ENCODE results near the gene AATF.
A peak's percentile ranks its signal among the peaks of the same experiment; 100 is the strongest.

The AATF gene, protein sequence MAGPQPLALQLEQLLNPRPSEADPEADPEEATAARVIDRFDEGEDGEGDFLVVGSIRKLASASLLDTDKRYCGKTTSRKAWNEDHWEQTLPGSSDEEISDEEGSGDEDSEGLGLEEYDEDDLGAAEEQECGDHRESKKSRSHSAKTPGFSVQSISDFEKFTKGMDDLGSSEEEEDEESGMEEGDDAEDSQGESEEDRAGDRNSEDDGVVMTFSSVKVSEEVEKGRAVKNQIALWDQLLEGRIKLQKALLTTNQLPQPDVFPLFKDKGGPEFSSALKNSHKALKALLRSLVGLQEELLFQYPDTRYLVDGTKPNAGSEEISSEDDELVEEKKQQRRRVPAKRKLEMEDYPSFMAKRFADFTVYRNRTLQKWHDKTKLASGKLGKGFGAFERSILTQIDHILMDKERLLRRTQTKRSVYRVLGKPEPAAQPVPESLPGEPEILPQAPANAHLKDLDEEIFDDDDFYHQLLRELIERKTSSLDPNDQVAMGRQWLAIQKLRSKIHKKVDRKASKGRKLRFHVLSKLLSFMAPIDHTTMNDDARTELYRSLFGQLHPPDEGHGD

DNA sequence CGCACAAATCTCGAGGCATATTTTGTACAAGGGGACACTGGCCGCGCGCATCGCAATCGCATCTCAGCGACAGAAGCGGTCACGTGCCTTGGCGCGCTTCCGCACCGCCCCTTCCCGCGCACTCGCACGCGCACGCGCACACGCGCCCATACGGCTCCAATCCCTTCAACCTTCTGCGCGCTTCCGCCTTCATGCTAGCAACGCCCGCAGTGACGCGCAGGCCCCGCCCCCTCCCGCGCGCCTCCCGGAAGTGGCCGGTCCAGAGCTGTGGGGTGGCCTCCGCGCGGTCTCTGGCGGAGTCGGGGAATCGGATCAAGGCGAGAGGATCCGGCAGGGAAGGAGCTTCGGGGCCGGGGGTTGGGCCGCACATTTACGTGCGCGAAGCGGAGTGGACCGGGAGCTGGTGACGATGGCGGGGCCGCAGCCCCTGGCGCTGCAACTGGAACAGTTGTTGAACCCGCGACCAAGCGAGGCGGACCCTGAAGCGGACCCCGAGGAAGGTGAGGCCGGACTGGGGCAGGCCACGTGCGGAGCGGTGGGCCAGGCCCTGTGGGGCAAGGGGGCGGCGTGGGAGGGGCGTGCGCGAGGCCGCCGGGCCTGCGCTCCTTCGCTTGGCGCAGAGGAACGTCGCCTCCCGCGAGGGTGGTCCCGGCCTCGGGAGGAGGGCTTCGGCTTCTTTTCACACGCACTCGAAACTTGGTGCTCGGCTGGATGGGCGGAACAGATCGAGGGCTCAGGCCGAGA, at the start of gene AATF:
TSS of gene AATF (plus strand) at position 238 of the 744 bp plus-strand sequence. CDS start at position 410, 172 bp downstream.
- peak; percentile 98 for DNase-seq (ENCODE audit: low read depth)

DNA sequence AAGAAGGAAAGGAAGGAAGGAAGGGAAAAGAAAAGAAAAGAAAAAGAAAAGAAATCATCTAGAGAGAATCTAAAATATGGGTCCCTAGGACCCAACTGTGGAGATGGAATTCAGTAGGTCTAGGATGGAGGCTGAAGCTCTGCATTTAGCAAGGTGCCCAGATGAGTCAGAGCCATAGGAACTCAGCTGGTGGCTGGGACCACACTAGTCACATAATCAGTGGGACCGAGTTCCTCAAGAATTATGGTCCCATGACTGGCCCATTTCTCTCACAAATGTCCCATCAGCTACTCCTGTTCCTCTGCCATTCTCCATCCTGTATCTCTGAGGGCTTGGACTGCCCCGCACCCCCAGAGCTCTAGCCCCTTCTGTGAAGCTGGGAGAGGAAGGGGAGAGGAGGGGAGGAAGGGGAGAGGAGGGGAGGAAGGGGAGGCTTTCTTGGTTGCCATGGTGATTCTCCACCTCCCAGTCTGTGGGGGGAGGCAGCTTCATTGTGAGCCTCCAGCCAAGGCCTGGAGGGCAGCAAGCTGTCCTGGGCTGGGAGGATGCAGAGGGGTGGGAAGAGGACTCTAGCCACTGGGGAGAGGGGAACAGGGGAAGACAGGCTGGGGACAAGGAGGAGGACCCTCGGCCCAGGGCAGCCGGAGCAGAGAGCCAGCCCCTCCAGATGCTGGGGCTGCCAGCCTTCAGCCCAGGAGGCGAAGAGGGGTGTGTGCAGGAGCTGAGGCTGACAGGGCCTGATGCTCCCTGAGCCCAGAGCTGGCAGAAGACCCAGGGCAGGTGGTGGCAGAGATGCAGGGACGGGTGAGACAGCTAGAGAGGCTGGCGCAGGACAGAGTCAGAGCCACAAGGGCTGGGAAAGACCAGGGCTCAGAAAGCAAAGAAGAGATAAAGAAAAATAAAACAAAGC, 49.2 kb upstream of the AATF start:
- DNase-seq (ENCODE audit: low read depth) = no peak

DNA sequence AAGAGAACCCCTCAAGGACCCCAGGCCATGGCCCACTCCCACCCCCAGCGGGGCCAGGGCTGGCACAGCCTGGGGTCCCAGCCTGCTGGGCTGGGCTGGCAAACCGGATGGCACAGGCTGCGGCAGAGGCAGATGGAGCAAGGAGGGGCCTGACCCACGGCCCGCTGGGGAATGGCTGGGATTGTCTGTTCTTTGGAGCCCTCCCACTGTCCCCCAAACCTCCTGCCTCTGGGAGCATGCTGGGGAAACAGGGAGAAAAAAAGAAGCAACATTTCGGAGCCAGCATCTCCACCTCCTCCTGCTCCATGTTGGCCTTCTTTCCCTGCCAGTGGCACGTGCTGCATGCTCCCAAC, 48.6 kb upstream of the AATF start:
- no peak for DNase-seq (ENCODE audit: low read depth)

DNA sequence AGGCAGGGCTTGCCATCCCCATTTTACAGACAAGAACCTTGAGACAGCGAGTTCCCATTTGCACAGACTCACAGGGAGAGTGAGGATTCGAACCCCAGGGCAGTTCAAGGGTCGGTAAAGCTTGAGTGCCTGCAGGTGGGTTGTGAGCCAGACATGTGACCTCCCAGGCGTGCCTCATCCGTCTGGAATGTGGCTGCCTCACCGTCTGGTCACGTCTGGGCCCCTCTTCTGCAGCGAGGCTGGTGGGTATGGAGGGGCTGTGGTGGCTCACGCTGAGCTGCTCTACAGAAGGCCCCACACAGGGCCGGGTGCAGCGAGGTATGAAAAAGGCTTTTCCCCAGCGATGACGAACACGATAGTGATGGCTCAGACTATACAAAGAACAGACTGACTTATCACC, 47.2 kb upstream of the AATF start:
- no peak for DNase-seq (ENCODE audit: low read depth)

DNA sequence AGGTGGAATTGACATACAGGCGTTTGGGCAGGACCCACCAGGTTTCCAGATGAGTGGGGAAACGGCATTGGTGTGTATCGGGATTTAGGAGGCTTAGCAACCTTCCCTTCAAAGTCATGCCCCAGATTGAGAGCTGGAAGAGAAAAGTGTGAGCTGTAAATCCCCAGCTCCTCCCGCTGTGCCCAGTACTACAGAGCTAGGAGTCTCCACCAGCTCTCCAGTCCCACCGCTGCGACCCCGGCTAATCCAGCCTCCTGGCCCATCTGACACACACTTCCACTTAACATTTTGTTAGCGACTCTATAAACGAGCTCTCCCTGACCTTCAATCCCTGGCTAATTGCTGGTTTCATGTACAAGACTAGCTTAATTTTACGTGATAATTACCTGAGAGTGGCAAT, 41.3 kb upstream of the AATF start:
- DNase-seq (ENCODE audit: low read depth) = no peak

DNA sequence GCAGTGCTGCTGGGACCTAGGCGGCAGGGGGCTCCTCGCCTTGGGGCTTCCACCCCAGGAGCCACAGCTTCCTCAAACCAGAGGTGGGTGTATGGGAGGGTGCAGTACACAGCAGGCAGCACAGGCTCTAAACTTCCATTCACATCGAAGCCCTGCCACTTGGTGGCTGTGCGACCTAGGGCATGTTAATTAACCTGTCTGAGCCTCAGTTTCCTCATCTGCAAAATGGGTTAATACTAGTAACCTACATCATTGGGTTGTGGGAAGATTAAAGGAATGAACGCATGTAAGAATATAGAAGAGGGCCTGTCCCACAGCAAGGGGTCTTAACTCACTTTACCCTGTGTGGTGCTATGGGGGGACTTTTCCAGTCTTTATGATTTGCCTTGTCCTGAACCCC, 38.2 kb upstream of the AATF start:
- DNase-seq (ENCODE audit: low read depth) = no peak

DNA sequence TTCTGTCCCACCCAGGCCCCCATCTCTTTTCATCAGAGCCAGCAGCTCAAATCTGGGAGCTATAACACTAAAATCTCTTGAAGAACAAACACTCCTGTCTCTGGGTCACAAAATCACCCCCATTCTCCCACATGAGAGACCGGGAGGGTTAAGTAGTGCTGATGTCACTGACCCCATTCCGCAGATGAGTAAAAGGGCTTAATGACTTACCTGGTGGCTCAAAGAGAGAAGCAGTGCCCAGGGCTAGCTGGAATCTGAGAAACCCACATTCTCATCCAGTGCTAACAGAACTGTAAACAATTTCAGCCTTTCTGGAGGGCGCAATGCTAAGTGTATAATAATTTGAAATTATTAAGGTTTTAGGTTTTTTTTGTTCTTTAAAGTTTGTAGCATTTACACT, 37.8 kb upstream of the AATF start:
- DNase-seq (ENCODE audit: low read depth) = no peak

DNA sequence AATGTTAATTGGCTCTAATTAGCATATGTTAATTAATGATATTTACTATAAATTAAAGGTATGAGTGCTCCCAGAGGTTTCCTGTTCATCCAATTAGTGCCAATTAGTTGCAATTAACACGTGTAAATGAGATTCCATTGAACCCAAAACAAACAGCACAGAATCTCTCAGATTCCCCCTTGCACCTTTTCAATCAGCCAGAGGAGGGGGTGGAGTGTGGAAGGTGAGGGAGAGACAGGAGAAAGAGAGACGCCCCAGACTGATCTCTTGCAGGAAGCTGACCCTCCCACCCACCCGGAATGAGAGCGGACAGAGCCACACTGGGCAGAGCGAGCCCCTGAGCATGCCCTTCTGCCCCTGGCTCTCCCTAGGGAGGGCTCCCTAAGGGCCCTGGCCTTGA, 35.6 kb upstream of the AATF start:
- DNase-seq (ENCODE audit: low read depth) = no peak

DNA sequence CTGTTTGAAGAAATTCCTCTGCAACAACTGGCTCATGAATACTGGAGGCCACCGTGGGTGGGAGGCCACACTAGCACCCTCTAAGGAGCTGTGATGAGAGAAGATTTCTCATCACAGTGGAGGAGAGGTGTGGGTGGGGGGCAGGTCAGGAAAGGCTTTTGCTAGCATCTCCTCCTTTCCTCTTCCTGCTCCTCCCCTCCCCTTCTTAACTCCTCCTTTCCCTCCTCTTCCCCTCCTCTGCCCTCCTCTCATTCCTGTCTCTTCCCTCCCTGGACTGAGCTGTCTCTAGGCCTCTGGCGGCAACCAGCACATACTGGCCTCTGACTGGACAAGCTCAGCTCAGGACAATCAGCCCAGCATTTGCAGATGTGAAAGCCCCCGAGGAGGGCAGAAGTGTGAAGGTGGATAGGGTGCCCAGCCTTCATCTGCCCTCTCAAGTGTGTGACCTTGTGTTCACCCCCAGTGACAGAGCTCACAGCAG, 30.5 kb upstream of the AATF start:
- DNase-seq (ENCODE audit: low read depth) = no peak

DNA sequence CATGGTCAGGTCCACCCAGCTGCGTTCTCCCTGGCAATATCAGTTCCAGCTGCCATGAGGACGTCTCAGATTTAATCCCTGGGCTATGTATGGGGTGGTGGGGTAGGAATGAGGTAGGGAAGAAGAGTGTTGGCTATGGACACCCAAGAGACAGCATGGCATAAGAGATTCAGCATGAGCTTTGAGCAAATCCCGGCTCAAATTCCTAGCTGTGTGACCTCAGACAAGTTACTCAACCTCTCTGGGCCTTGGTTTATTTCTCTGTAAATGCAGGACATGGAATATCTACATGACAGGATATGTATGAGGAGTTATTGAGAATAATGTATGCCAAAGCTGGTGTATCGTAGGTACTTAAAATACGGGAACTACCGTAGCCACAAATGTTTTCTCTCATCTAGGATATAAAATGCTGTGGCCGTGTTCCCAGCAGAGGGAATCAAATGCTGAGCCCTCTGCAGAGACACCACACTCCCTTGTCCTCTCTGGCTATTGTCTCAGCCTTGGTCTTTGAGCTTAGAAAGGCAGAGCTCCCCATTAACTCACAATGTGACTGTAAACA, 29.3 kb upstream of the AATF start:
- no peak for DNase-seq (ENCODE audit: low read depth)

DNA sequence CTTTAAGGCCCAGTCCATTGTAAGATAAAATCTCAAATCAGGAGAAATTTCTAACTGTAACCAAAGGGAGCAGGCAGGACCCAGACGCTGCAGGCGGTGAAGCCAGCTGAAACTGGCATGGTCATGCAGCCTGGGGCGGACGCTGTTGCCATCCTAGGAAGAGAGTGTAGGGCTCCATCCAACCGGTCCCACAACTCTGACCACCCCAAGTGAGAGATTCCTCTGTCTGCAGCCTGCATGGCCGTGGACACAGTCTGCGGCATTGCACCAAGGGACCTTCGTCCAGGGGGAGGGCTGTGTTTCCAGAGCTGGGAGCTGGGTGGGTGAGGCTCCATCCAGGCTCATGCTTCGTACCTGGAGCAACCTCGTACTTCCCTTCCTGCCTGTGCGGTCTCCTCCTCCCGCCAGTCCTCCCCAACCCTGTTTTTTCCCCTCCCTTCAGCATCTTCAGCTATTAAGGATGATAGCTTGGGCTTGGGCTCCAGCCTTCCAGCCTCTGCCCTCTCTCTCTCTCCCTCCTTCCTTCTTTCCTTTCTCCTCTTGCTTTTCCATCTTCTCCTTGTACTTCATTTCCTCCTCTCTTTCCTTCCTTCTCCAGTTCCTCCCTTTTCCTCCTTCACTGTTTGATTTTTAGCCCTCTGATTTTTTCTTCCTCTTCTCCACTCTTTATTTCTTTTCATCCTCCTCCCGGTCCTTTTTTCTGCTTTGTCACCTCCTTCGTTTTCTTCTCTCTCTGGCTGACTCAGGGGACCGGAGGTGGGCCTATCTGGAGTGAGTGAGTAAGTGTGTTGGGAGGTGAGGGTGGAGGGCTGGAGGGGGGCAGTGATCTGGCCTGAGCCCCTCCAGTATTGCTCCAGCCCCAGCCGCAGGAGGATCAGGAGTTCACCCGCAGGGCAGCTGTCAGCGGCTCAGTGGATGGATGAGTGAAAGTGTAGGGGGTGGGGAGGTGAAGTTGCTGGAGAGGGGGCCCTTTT, 28.4 kb upstream of the AATF start:
- DNase-seq (ENCODE audit: low read depth) = no peak

DNA sequence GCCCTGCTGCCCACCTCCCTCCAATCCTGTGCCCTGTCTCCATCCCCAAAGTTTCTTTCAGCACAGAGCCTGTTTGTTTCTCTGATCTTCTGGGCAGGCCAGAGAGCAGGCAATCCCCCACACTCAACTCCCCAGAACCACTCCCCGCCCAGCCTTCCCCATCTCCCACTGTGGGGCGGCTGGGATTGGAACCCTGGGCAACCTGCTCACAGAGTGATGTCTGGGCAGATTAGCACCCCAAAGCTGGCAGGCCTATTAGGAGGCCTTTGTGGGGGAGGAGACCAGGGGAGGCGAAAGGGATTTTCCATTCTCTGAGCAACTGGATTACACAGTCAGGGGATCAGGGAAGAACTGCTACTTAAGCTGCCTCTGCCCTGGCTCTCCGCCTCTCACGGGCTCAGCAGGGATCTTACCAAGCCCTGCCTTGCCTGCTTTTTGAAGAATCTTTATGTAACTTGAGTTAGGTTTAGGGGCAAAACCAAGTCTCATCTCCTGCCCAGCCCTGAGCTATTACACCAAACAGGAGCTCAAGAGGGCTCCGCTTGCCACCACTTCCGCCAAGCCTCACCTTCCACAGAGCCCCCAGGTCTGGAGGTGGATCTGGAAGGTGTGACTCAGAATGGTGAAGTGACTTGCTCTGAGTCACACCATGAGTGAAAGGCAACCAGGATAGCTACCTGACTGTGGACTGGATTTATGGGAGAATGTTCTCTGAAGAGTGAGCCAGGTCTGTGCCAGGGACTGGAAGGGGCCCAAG, 27.5 kb upstream of the AATF start:
- peak; percentile 64 for DNase-seq (ENCODE audit: low read depth)

DNA sequence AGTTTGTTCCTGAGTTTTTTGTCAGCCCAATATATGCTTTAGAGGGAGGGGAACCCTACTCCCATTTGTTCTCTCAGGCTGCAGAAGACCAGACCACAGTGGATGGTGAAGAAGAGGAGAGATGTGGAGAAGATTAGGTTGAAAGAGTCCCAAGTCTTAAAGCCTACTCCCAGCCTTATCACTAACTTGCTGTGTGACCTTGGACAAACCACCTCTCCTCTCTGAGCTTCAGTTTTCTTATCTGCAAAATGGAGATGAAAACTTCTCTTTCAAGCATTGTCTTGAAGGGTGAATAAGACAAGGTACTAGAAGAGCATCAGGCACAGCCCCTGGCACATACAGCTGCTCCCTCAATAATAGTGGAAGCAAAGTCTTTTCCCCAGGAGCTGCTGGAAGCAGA, 26.6 kb upstream of the AATF start:
- no peak for DNase-seq (ENCODE audit: low read depth)

DNA sequence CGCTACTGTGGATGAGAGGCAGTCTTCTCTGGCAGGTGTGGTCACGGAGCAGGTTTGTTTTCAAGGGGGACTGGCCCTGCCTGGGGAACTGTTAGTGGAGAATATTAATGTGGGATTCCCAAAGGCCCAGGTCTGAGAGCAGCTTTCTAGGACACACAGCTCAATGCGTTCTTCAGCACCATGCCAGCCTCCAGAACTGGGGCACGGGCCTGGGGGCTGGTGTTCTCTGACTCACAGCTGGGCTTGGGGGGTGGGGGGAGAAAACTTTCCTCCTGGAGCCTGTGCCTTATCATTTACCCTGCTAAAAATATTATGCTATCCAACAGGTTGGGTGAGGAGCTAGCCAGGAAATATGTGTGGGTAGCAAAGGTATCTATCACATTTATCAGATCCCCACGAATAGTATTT, 24.9 kb upstream of the AATF start:
- DNase-seq (ENCODE audit: low read depth) = no peak

DNA sequence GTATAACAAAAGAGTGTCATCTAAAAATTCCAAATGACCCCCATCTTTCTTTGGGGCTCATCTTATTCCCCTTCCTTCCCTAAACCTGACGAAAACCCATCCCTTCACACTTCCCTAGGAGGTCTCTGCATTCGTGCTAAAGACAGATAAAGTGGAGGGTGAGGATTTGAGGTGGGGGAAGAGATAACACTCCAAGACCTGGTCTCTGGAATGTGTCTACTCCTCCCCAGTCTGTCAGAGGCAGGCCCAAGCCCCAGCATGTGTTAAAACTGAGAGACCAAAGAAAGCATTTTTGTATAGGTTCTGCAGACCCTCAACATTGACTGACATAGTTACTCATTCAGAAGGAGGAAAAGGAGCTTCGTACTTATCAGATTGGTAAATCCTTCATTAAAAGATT, 22.5 kb upstream of the AATF start:
- DNase-seq (ENCODE audit: low read depth) = no peak

DNA sequence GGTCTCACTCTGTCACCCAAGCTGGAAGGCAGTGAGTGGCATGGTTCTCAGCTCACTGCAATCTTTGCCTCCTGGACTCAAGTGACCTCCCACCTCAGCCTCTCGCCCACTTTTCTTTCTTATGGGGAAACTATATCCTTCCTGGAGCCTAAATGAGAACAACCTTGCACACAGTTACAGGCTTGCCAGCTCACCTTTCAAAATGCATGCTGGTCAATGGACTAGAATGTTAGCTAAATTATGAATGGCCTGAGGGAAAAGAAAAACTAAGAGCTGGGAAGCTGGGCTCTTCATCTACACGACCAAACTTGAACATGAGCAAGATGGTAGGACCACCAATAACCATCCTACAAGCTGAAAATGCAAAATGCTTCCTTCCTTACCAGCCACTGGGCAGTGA, 22.1 kb upstream of the AATF start:
- DNase-seq (ENCODE audit: low read depth) = no peak

DNA sequence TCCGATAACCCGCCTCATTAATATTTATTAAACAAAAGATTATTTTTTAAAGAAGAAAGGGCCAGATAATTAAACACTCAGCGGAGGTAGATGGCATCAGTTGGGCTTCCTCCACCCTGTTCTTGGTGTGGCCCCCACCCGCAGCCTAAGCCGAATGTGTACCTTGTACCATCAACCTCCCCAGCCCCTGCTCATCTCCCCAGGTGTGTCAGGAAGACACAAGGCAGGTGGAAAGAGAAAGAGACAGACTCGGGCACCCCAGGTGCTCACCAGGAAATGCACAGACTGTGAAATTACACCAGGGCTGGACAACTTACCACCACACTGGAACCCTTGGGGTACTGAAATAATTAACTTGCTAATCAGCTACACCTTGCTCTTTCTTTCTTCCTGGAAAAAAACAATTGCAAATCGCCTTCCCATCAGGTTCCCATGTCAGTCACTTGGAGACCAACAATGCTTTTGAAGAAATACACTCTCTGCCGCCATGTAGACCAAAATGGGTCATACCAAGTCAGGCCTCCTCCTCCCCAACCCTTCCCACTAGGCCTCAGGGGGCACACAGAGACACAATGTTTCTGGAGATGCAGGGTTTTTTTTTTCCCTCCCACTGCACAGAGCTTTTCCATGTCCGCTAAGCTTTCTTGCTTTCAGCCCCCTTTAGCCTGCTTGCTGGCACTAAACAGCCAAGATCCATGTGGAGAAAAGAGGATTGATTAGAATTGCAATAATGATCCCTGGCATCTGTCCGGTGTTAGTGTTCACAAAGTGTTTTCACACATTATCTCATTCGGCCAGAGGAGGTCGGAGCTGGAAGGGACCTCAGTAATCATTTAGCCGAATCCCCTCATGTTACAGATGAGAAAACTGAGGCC, 20.0 kb upstream of the AATF start:
- DNase-seq (ENCODE audit: low read depth) = no peak

DNA sequence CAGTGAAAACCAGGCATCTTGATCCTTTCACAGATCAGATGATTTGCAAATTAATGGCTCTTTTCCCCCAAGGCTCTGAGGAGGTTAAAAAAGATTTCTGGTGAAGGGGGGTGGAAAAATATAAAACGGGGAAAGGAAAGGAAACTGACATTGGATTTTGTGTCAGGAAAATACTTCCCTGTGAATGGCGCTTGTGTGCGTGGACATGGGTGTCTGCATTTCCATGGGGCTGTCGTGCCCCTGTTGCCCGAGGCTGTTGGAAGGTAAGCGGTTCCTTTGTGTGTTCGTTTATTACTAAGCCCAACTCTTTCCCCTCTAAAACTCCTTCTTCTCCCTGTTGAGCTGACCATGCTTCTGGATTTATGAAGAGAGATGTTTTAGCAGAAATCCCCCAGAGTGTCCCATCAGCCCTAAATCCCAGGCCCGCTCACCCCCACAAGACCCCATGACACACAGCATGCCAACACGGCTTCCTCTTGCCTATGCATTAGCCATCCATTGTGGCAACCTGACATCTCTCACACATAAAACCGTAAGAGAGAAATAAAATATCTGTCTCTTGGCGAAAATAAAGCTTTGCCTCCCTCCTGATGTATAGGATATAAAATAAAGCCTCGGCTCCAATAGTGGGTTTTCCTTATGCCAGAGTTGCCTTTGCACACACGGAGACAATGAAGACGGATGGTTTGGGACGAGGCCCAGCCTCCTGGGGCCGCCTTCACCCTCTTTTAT, 18.7 kb upstream of the AATF start:
- DNase-seq (ENCODE audit: low read depth) = no peak

Measured in activated T-cell treated with anti-CD3 and anti-CD28 coated beads for 48 hours (primary cell).